CD4-positive, CD25-positive, alpha-beta regulatory T cell (primary cell): ENCODE measurements around the gene ZBTB32. TPM values are rescaled to one million over a fixed set of nuclear protein-coding genes. Genes with fewer than 3 reads are reported as not detected.
"Not testable (repeated sequence)": the region's sequence is repeated elsewhere in the genome, so short reads cannot be mapped to it uniquely, and the experiment has no call there.

ENCODE experiments used
- ATAC-seq, 2 donors: fragments of 150-1000 bp; cut with Tn5 transposase; one replicate each; pipeline ENCODE4 v1.10.0; 2021; ENCODE audit warnings: low read depth in 2 of 2, moderate number of reproducible peaks in 2 of 2, moderate library complexity in 1 of 2
- DNase-seq, 3 donors: peaks; one replicate each; pipeline versions ENCODE4 v3.0.0 to v3.0.0-alpha.2; 2012 to 2022; ENCODE audit warnings: mixed read lengths in 1 of 3
- H3K27ac ChIP-seq: one replicate; pipeline ENCODE4 v1.7.0; 2013; ENCODE audit warnings: mild to moderate bottlenecking, low read length; ENCODE audit not compliant: insufficient read depth, poor library complexity, severe bottlenecking
- H3K27me3 ChIP-seq: one replicate; pipeline ENCODE4 v1.7.0; 2013; ENCODE audit warnings: low read length; ENCODE audit not compliant: control insufficient read depth, insufficient read depth
- H3K36me3 ChIP-seq: one replicate; pipeline ENCODE4 v1.7.0; 2013; ENCODE audit warnings: mild to moderate bottlenecking, low read length, moderate library complexity; ENCODE audit not compliant: control insufficient read depth, insufficient read depth
- H3K4me1 ChIP-seq: 2 replicates; pipeline ENCODE4 v1.7.0; 2013; ENCODE audit warnings: mild to moderate bottlenecking, low read length; ENCODE audit not compliant: insufficient read depth, control insufficient read depth, poor library complexity, severe bottlenecking
- H3K4me3 ChIP-seq: one replicate; pipeline ENCODE4 v1.7.0; 2013; ENCODE audit warnings: low read depth, mild to moderate bottlenecking, low read length, moderate library complexity
- H3K9me3 ChIP-seq, 2 experiments: 1 replicate in 1 of 2; 2 replicates in 1 of 2; pipeline ENCODE4 v1.7.0; 2013; ENCODE audit warnings: low read length in 2 of 2, mild to moderate bottlenecking in 1 of 2, moderate library complexity in 1 of 2; ENCODE audit not compliant: control insufficient read depth in 2 of 2
- H3K27ac Mint-ChIP-seq, 3 donors: one replicate each; pipeline ENCODE4 v1.8.0; 2020 to 2022; ENCODE audit warnings: mild to moderate bottlenecking in 3 of 3, mixed read lengths in 3 of 3, moderate library complexity in 2 of 3
- H3K27me3 Mint-ChIP-seq: one replicate; pipeline ENCODE4 v1.8.0; 2022; ENCODE audit warnings: mild to moderate bottlenecking, mixed read lengths
- H3K36me3 Mint-ChIP-seq: one replicate; pipeline ENCODE4 v1.8.0; 2020; ENCODE audit warnings: mixed read lengths
- H3K4me1 Mint-ChIP-seq, 4 donors: one replicate each; pipeline ENCODE4 v1.8.0; 2020 to 2022; ENCODE audit warnings: mixed read lengths in 4 of 4, mild to moderate bottlenecking in 1 of 4
- H3K4me3 Mint-ChIP-seq, 4 donors: one replicate each; pipeline ENCODE4 v1.8.0; 2020 to 2022; ENCODE audit warnings: mild to moderate bottlenecking in 4 of 4, mixed read lengths in 4 of 4, moderate library complexity in 3 of 4
- H3K9me3 Mint-ChIP-seq, 7 donors: one replicate each; pipeline ENCODE4 v1.8.0; 2020 to 2022; ENCODE audit warnings: mixed read lengths in 7 of 7, mild to moderate bottlenecking in 3 of 7, moderate library complexity in 2 of 7
- polyA plus RNA-seq, 4 donors: library from polyadenylated mRNA; unstranded; fragments of 300-500 nt; fragmentation: Illumina TruSeq; gene quantifications; one replicate each; pipeline ENCODE4 v1.2.3, GENCODE V29; 2021
- total RNA-seq: library from RNA; stranded (reverse); gene quantifications from one replicate; pipeline ENCODE4 v1.2.3, GENCODE V29; 2022

The ZBTB32 gene, protein sequence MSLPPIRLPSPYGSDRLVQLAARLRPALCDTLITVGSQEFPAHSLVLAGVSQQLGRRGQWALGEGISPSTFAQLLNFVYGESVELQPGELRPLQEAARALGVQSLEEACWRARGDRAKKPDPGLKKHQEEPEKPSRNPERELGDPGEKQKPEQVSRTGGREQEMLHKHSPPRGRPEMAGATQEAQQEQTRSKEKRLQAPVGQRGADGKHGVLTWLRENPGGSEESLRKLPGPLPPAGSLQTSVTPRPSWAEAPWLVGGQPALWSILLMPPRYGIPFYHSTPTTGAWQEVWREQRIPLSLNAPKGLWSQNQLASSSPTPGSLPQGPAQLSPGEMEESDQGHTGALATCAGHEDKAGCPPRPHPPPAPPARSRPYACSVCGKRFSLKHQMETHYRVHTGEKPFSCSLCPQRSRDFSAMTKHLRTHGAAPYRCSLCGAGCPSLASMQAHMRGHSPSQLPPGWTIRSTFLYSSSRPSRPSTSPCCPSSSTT
- total RNA-seq (42.0 TPM), polyA plus RNA-seq (1 to 10 TPM; 3.1 to 5.3 (median 4.6) TPM)

DNA sequence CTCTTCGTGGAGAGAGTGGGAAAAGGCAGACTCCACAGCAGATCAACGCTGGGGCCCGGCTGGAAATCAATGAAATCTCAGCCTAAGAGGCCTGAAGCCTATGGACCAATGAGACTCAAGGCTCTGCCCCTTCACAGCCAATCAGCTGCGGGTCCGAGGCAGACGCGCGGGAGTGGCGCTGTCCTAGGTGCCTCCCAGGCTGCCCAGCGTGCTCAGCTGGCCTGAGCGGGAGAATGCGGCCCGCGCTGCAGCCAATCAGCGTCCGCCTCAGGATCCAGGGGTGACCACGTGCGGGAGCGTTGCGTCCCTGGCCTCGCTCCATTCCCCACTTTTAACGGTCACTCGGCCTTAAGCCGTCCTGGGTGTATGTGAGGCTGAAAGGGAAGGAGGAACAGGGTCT, at the start of gene ZBTB32:
TSS of gene ZBTB32 (plus strand) at position 341 of the 400 bp plus-strand sequence. CDS start 10,069 bp downstream, outside the sequence.
- Mint-ChIP-seq H3K9me3 (no peaks in the 10 kb centered on the region), H3K4me3 (peak within 1 kb of the TSS in 1 of 4 donors; percentile 41), H3K27ac (no peak within 1 kb of the TSS), H3K27me3 (peaks cover 4% of the 10 kb centered on the region), H3K4me1 (peaks cover 3 to 10% (median 6%) of the 10 kb centered on the region in 4 donors), H3K36me3 (no peaks in the 10 kb centered on the region)
- no peaks in the 10 kb centered on the region for H3K36me3 ChIP-seq
- no peaks in the 10 kb centered on the region for H3K27me3 ChIP-seq
- no peak within 1 kb of the TSS for H3K4me3 ChIP-seq
- H3K4me1 ChIP-seq: peaks cover 12% of the 10 kb centered on the region
- DNase-seq (peak in 1 of 3 donors; percentile 20), ATAC-seq (no peak)
- no peaks in the 10 kb centered on the region for H3K9me3 ChIP-seq
- no peak within 1 kb of the TSS for H3K27ac ChIP-seq

DNA sequence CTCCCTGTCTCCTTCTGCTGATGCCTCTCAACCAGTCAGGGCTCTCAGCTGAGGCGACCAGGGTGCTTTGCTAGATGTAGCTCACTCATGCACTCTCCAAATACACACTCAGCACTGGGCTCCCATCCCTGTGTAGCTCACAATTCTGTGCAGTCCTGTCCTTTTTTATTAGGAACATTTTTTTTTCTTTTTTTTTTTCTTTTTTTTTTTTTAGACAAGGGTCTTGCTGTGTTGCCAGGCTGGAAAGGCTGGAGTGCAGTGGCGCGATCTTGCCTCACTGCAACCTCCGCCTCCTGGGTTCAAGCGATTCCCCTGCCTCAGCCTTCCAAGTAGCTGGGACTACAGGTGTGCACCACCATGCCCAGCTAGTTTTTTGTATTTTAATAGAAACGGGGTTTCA, 49.5 kb upstream of the ZBTB32 start:
- not testable (repeated sequence) for H3K9me3 Mint-ChIP-seq, H3K4me3 Mint-ChIP-seq, H3K27me3 ChIP-seq, H3K27ac ChIP-seq, ATAC-seq, H3K27ac Mint-ChIP-seq, DNase-seq, H3K27me3 Mint-ChIP-seq, H3K9me3 ChIP-seq, H3K4me3 ChIP-seq
- peaks cover 32% of the 10 kb centered on the region for H3K36me3 Mint-ChIP-seq
- peaks cover 4 to 36% (median 19%) of the 10 kb centered on the region in 4 donors for H3K4me1 Mint-ChIP-seq
- Histone ChIP-seq H3K4me1 (peaks cover 14% of the 10 kb centered on the region), H3K36me3 (peaks cover 65% of the 10 kb centered on the region)

DNA sequence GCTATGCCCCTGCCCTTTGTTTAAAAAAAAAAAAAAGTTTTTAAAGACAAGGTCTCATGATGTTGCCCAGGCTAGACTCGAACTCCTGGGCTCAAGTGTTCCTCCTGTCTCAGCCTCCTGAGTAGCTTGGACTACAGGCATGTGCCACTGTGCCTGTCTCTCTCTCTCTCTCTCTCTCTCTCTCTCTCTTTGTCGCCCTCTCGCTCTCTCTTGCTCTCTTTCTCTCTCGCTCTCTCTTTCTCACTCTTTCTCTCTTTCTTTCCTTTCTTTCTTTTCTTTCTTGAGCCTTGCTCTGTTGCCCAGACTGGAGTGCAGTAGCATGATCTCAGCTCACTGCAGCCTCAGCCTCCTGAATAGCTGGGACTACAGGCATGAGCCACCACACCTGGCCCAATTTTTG, 48.8 kb upstream of the ZBTB32 start:
- Histone ChIP-seq H3K36me3 (peaks cover 68% of the 10 kb centered on the region), H3K9me3 (no peaks in the 10 kb centered on the region), H3K4me3 (no peak overlapping the region), H3K27ac (no peak overlapping the region), H3K4me1 (peaks cover 7% of the 10 kb centered on the region), H3K27me3 (no peaks in the 10 kb centered on the region)
- peaks cover 0 to 2% (median 0%) of the 10 kb centered on the region in 7 donors for H3K9me3 Mint-ChIP-seq
- H3K4me1 Mint-ChIP-seq: peaks cover 4 to 30% (median 18%) of the 10 kb centered on the region in 4 donors
- no peak for ATAC-seq
- H3K36me3 Mint-ChIP-seq: peaks cover 34% of the 10 kb centered on the region
- peak overlapping the region in 1 of 3 donors; percentile 82 for H3K27ac Mint-ChIP-seq
- H3K4me3 Mint-ChIP-seq: no peak overlapping the region
- no peak for DNase-seq
- no peaks in the 10 kb centered on the region for H3K27me3 Mint-ChIP-seq

DNA sequence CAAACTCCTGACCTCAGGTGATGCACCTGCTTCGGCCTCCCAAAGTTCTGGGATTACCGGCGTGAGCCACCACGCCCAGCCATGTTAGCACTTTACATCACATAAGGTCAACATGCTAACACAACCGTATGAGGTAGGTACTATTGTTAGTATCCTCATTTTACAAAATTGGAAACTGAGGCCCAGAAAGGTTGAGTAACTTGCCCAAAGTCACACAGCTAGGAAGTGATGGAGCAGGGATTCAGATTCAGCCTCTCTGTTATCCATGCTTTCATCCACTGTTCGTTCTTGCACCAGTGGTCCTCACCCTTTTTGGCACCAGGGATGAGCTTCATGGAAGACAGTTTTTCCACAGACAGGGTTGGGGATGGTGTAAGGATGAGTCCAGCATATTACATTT, 47.7 kb upstream of the ZBTB32 start:
- Mint-ChIP-seq H3K4me1 (peaks cover 0 to 20% (median 12%) of the 10 kb centered on the region in 4 donors), H3K9me3 (peaks cover 0 to 2% (median 0%) of the 10 kb centered on the region in 7 donors), H3K27ac (no peak overlapping the region), H3K36me3 (peaks cover 30% of the 10 kb centered on the region), H3K4me3 (no peak overlapping the region), H3K27me3 (no peaks in the 10 kb centered on the region)
- ATAC-seq (no peak), DNase-seq (no peak)
- Histone ChIP-seq H3K4me3 (no peak overlapping the region), H3K36me3 (peaks cover 58% of the 10 kb centered on the region), H3K4me1 (peaks cover 3% of the 10 kb centered on the region), H3K27me3 (no peaks in the 10 kb centered on the region), H3K9me3 (no peaks in the 10 kb centered on the region), H3K27ac (no peak overlapping the region)

DNA sequence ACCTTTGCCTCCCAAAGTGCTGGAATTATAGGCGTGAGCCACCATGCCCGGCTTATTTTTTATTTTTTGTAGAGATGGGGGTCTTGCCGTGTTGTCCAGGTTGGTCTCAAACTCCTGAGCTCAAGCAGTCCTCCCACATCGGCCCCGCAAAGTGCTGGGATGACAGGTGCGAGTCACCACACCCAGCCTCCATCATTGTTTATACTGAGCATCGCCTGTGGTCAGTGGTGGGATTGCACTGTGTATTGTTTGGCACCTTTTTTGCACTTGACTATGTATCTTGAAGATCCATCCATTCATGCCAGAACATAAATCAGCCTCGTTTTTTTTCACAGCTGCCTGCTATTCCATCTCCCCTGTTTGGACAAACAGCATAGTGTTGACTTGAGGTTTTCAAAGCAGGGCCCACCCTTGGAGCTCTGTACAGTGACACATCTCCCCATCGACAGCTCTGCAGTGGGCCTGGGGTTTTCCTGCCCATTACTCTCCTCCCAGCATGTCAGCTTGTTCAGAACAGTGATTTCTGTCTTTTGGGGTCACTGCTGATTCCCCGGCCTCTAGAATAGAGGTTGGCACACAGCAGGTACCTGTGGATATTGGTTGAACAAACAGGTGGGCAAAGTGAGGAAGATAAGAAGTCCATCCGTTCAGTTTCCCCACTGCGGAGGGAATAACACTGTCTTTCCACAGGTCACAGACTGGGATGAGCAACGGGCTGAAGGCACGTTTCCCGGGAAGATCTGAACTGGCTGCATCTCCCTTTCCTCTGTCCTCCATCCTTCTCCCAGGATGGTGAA, 46.3 kb upstream of the ZBTB32 start:
- DNase-seq (no peak), ATAC-seq (no peak)
- no peaks in the 10 kb centered on the region for H3K27me3 Mint-ChIP-seq
- Histone ChIP-seq H3K4me1 (peaks cover 3% of the 10 kb centered on the region), H3K27ac (no peak overlapping the region), H3K27me3 (no peaks in the 10 kb centered on the region), H3K9me3 (no peaks in the 10 kb centered on the region), H3K36me3 (peaks cover 54% of the 10 kb centered on the region), H3K4me3 (no peak overlapping the region)
- H3K4me3 Mint-ChIP-seq: no peak overlapping the region
- H3K4me1 Mint-ChIP-seq: peaks cover 0 to 19% (median 11%) of the 10 kb centered on the region in 4 donors
- peaks cover 30% of the 10 kb centered on the region for H3K36me3 Mint-ChIP-seq
- H3K9me3 Mint-ChIP-seq: peaks cover 0 to 2% (median 0%) of the 10 kb centered on the region in 7 donors
- peak overlapping the region in 1 of 3 donors; percentile 51 for H3K27ac Mint-ChIP-seq

DNA sequence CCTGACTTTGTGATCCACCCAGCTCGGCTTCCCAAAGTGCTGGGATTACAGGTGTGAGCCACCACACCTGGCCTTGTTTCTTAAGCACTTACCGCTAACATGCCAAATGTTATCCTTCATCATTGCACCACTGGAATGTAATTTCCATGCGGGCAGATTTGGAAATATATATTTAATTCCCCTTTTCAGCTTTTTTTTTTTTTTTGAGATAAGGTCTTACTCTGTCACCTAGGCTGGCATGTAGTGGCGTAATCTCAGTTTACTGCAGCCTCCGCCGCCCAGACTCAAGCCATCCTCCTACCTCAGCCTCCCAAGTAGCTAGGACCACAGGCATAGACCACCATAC, 42.4 kb upstream of the ZBTB32 start:
- H3K36me3 ChIP-seq: peaks cover 21% of the 10 kb centered on the region
- no peak overlapping the region for H3K4me3 ChIP-seq
- Mint-ChIP-seq H3K4me3 (no peak overlapping the region), H3K27me3 (no peaks in the 10 kb centered on the region), H3K36me3 (peaks cover 14% of the 10 kb centered on the region), H3K9me3 (peaks cover 0 to 2% (median 0%) of the 10 kb centered on the region in 7 donors), H3K4me1 (peaks cover 0 to 3% (median under 1%) of the 10 kb centered on the region in 4 donors), H3K27ac (no peak overlapping the region)
- DNase-seq (no peak), ATAC-seq (no peak)
- H3K27ac ChIP-seq: no peak overlapping the region
- H3K4me1 ChIP-seq: peaks cover 3% of the 10 kb centered on the region
- no peaks in the 10 kb centered on the region for H3K27me3 ChIP-seq
- H3K9me3 ChIP-seq: no peaks in the 10 kb centered on the region

DNA sequence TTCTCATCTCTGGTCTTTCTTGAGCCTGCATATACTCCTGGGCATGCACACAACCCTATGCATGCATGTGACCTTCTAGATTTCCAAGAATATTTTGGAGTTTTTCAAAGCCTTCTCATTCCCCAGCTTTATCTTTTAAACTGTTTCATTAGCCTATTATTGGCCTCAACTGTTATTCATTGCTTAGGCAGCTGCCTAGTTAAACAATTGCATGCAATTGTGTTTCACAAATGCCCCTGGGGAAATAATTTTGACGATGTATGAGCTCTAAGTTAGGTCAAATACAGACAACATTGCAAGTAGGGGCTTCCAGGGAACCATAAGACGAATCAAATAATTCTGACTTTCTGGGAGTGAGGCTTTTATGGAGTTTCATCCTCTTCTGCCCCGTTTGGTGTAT, 40.4 kb upstream of the ZBTB32 start:
- no peak overlapping the region for H3K4me3 Mint-ChIP-seq
- ATAC-seq: no peak

More for the DNA sequence above, 40.4 kb upstream of the ZBTB32 start:
- Mint-ChIP-seq H3K27ac (no peak overlapping the region), H3K9me3 (peaks cover 0 to 2% (median 0%) of the 10 kb centered on the region in 7 donors), H3K36me3 (peaks cover 3% of the 10 kb centered on the region), H3K27me3 (peaks cover under 1% of the 10 kb centered on the region), H3K4me1 (peaks cover 0 to 2% (median 0%) of the 10 kb centered on the region in 4 donors)
- Histone ChIP-seq H3K9me3 (no peaks in the 10 kb centered on the region), H3K27me3 (no peaks in the 10 kb centered on the region), H3K4me3 (no peak overlapping the region), H3K4me1 (no peaks in the 10 kb centered on the region), H3K27ac (no peak overlapping the region), H3K36me3 (peaks cover 5% of the 10 kb centered on the region)
- no peak for DNase-seq
